ENCODE results near the gene LMF1.

Gene LMF1

GRCh38 chr16:970766-971581 is at the start of gene LMF1:
TSS of gene LMF1 (minus strand) at chr16:970984. CDS start at chr16:970980, 4 bp downstream.
- DNase-seq (ENCODE audit: low spot score): peak; percentile 97

GRCh38 chr16:1020091-1020399 is 49.3 kb upstream of the LMF1 start:
- DNase-seq (ENCODE audit: low spot score): no peak

- DNase-seq (ENCODE audit: low spot score): peak; percentile 84
Observed at GRCh38 chr16:1019231-1020090, 48.7 kb upstream of the LMF1 start.

GRCh38 chr16:1018447-1019198 is 47.8 kb upstream of the LMF1 start:
- no peak for DNase-seq (ENCODE audit: low spot score)

GRCh38 chr16:1014771-1015495 is 44.1 kb upstream of the LMF1 start:
- DNase-seq (ENCODE audit: low spot score): no peak

GRCh38 chr16:1014221-1014620 is 43.4 kb upstream of the LMF1 start:
- no peak for DNase-seq (ENCODE audit: low spot score)

GRCh38 chr16:1013593-1013900 is 42.8 kb upstream of the LMF1 start:
- no peak for DNase-seq (ENCODE audit: low spot score)

GRCh38 chr16:1012722-1013592 is 42.2 kb upstream of the LMF1 start:
- DNase-seq (ENCODE audit: low spot score): no peak

- DNase-seq (ENCODE audit: low spot score): no peak
Observed at GRCh38 chr16:1012135-1012534, 41.4 kb upstream of the LMF1 start.

- no peak for DNase-seq (ENCODE audit: low spot score)
Observed at GRCh38 chr16:1011316-1012082, 40.7 kb upstream of the LMF1 start.

GRCh38 chr16:1010815-1011214 is 40.0 kb upstream of the LMF1 start:
- DNase-seq (ENCODE audit: low spot score): no peak

GRCh38 chr16:1010251-1010650 is 39.5 kb upstream of the LMF1 start:
- no peak for DNase-seq (ENCODE audit: low spot score)

GRCh38 chr16:1009358-1010150 is 38.8 kb upstream of the LMF1 start:
- DNase-seq (ENCODE audit: low spot score): no peak

GRCh38 chr16:1008085-1008484 is 37.3 kb upstream of the LMF1 start:
- DNase-seq (ENCODE audit: low spot score): no peak

- DNase-seq (ENCODE audit: low spot score): no peak
Observed at GRCh38 chr16:1007284-1007850, 36.6 kb upstream of the LMF1 start.

GRCh38 chr16:1006781-1007180 is 36.0 kb upstream of the LMF1 start:
- DNase-seq (ENCODE audit: low spot score): no peak

GRCh38 chr16:1005286-1005685 is 34.5 kb upstream of the LMF1 start:
- DNase-seq (ENCODE audit: low spot score): no peak

- DNase-seq (ENCODE audit: low spot score): no peak
Observed at GRCh38 chr16:1003391-1004347, 32.9 kb upstream of the LMF1 start.

Measured in globus pallidus (tissue), 1 donor.